ENCODE results near the gene CRISP1. TPM values are rescaled to one million over a fixed set of nuclear protein-coding genes. Genes with fewer than 3 reads are reported as not detected.

Gene CRISP1
- total and polyA plus RNA-seq, 9 of the 15 experiments (the other 6 are each of a cell fraction or from before 2014, with no cell fraction given), result not detected

DNA sequence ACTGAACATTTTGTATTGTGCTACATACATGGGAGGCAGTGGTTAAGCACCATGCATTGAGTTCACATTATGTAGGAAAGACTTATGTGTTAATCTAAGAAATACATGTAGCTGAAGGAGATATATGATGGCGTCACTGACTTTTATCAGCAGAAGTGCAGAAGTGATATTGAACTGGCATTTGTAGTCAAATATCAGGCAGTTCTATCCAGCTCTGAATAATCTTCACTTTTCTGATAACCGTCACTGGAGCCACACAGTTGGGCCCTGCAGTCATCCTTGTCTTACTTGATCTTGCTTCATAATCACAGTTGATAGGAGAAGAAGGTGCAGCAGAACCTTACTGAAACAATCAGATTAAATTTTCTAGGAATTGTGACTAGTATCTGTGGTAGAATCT is 26.4 kb downstream of the CRISP1 start (continued):
- TF ChIP-seq, protein P1, sequence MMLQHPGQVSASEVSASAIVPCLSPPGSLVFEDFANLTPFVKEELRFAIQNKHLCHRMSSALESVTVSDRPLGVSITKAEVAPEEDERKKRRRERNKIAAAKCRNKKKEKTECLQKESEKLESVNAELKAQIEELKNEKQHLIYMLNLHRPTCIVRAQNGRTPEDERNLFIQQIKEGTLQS (IDR thresholded peaks at IDR 0.05), result peak; percentile 35; the same call in 1 of the 2 replicates
- TF ChIP-seq, protein P1 (CRISPR knock-in tag; conservative IDR thresholded peaks at IDR 0.05), result no peak
- TF ChIP-seq NCOR1 (IDR thresholded peaks at IDR 0.05), result peak; percentile 7; the same call in 1 of the 2 replicates
- TF ChIP-seq SOX6 (IDR thresholded peaks at IDR 0.05), result 0 out of 2 replicates have a peak, but pooled peaks have one; percentile 20
- TF ChIP-seq CREB1 (IDR thresholded peaks at IDR 0.05), result no peak
- TF ChIP-seq CREB1 (CRISPR knock-in tag; IDR thresholded peaks at IDR 0.05), result no peak
- no peak for TF ChIP-seq MYNN (IDR thresholded peaks at IDR 0.05)
- no peak for TF ChIP-seq MYNN (CRISPR knock-in tag; IDR thresholded peaks at IDR 0.05)
- TF ChIP-seq ATF1 (CRISPR knock-in tag; IDR thresholded peaks at IDR 0.05), result no peak
- peak; percentile 27; the same call in 1 of the 2 replicates for TF ChIP-seq ATF1 (tag; IDR thresholded peaks at IDR 0.05)
- TF ChIP-seq CEBPG (CRISPR knock-in tag; IDR thresholded peaks at IDR 0.05), result no peak
- peak in 1 of 2 experiments; percentile 22; a peak in 1 of 4 replicates for TF ChIP-seq CEBPG (tag; conservative IDR thresholded peaks at IDR 0.05 in 1 of 2, IDR thresholded peaks at IDR 0.05 in 1 of 2)
- peak; percentile 47 for TF ChIP-seq HMGN3 (IDR thresholded peaks at IDR 0.05; ENCODE audit: borderline replicate concordance, extremely low read depth, insufficient read length, low read depth, low read length)
- TF ChIP-seq, protein P2, sequence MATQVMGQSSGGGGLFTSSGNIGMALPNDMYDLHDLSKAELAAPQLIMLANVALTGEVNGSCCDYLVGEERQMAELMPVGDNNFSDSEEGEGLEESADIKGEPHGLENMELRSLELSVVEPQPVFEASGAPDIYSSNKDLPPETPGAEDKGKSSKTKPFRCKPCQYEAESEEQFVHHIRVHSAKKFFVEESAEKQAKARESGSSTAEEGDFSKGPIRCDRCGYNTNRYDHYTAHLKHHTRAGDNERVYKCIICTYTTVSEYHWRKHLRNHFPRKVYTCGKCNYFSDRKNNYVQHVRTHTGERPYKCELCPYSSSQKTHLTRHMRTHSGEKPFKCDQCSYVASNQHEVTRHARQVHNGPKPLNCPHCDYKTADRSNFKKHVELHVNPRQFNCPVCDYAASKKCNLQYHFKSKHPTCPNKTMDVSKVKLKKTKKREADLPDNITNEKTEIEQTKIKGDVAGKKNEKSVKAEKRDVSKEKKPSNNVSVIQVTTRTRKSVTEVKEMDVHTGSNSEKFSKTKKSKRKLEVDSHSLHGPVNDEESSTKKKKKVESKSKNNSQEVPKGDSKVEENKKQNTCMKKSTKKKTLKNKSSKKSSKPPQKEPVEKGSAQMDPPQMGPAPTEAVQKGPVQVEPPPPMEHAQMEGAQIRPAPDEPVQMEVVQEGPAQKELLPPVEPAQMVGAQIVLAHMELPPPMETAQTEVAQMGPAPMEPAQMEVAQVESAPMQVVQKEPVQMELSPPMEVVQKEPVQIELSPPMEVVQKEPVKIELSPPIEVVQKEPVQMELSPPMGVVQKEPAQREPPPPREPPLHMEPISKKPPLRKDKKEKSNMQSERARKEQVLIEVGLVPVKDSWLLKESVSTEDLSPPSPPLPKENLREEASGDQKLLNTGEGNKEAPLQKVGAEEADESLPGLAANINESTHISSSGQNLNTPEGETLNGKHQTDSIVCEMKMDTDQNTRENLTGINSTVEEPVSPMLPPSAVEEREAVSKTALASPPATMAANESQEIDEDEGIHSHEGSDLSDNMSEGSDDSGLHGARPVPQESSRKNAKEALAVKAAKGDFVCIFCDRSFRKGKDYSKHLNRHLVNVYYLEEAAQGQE (IDR thresholded peaks at IDR 0.05; ENCODE audit: borderline replicate concordance), result peak; percentile 17; the same call in 1 of the 2 replicates
- TF ChIP-seq, protein P2 (CRISPR knock-in tag; IDR thresholded peaks at IDR 0.05; ENCODE audit: low read depth), result no peak
- TF ChIP-seq, protein P3, sequence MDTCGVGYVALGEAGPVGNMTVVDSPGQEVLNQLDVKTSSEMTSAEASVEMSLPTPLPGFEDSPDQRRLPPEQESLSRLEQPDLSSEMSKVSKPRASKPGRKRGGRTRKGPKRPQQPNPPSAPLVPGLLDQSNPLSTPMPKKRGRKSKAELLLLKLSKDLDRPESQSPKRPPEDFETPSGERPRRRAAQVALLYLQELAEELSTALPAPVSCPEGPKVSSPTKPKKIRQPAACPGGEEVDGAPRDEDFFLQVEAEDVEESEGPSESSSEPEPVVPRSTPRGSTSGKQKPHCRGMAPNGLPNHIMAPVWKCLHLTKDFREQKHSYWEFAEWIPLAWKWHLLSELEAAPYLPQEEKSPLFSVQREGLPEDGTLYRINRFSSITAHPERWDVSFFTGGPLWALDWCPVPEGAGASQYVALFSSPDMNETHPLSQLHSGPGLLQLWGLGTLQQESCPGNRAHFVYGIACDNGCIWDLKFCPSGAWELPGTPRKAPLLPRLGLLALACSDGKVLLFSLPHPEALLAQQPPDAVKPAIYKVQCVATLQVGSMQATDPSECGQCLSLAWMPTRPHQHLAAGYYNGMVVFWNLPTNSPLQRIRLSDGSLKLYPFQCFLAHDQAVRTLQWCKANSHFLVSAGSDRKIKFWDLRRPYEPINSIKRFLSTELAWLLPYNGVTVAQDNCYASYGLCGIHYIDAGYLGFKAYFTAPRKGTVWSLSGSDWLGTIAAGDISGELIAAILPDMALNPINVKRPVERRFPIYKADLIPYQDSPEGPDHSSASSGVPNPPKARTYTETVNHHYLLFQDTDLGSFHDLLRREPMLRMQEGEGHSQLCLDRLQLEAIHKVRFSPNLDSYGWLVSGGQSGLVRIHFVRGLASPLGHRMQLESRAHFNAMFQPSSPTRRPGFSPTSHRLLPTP (IDR thresholded peaks at IDR 0.05; ENCODE audit: borderline replicate concordance, extremely low read depth, insufficient read length), result no peak
- no peak for TF ChIP-seq TCF7 (IDR thresholded peaks at IDR 0.05; ENCODE audit: borderline replicate concordance)
- peak; percentile 61 for TF ChIP-seq TEAD4 (IDR thresholded peaks at IDR 0.05; ENCODE audit: low read length)
- TF ChIP-seq TEAD4 (CRISPR knock-in tag; IDR thresholded peaks at IDR 0.05; ENCODE audit: borderline replicate concordance), result no peak

Measured in K562 (cell line).